Activated T-helper 2 cell treated with anti-CD3 and anti-CD28 coated beads, Interferon-gamma antibody, Interleukin-2, Interleukin-4, amounts not matched to agents 10 μg/mL and 5 μg/mL and 100 μg/mL, durations not matched to agents 14 hours and 24 hours and 36 hours (primary cell): ENCODE results near the gene TRUB2. TPM values are rescaled to one million over a fixed set of nuclear protein-coding genes. Genes with fewer than 3 reads are reported as not detected.

Experiments used
- DNase-seq: peaks from one replicate; pipeline ENCODE4 v3.0.0; 2021; ENCODE audit warnings: low spot score
- H3K27ac Mint-ChIP-seq: one replicate; pipeline ENCODE4 v1.8.0; 2021; ENCODE audit warnings: mixed read lengths
- H3K27me3 Mint-ChIP-seq: one replicate; pipeline ENCODE4 v1.8.0; 2021; ENCODE audit warnings: low read depth, mixed read lengths
- H3K36me3 Mint-ChIP-seq: one replicate; pipeline ENCODE4 v1.8.0; 2021; ENCODE audit warnings: low read depth, mixed read lengths
- H3K4me1 Mint-ChIP-seq: one replicate; pipeline ENCODE4 v1.8.0; 2021; ENCODE audit warnings: low read depth, mixed read lengths
- H3K4me3 Mint-ChIP-seq: one replicate; pipeline ENCODE4 v1.8.0; 2021; ENCODE audit warnings: low read depth, mild to moderate bottlenecking, moderate library complexity, mixed read lengths
- H3K9me3 Mint-ChIP-seq: one replicate; pipeline ENCODE4 v1.8.0; 2021; ENCODE audit warnings: mixed read lengths
- intact Hi-C: fragments of 100-400 bp; cut with micrococcal nuclease; formaldehyde crosslinking; loops from one replicate; pipeline ENCODE4 v1.15.1; 2023
- total RNA-seq: library from RNA; stranded (reverse); gene quantifications from 2 replicates; pipeline ENCODE4 v1.2.3, GENCODE V29; 2022

The TRUB2 gene
- total RNA-seq, 1 donor from 2014 or later: 36.1 TPM

- Mint-ChIP-seq H3K4me3 (no peak overlapping the region), H3K9me3 (no peaks in the 10 kb centered on the region), H3K27me3 (no peaks in the 10 kb centered on the region), H3K27ac (no peak overlapping the region), H3K4me1 (no peaks in the 10 kb centered on the region), H3K36me3 (peaks cover 40% of the 10 kb centered on the region)
- intact Hi-C loops: no loop called here
- no peak for DNase-seq
Measured at GRCh38 chr9:128310461-128310860, 11.8 kb downstream of the TRUB2 start.

DNA sequence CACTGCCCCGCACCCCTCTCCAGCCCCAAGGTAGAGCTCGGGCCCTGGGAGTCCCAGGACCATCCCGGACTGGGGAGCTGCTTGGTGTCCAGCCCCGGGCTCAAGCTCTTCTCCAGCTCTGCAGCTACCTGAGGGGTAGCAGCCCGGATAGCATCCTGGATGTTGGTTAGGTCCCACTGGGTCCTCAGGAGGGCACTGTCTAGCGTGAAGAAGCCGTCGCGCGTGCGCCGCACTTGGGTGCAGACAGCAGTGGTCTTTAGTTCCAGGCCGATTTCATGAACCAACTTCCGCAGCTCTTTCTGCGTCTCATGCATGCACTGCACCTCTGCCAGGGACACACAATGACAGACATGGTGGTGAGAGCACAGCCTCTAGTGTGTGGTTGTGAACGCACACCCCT, 12.7 kb downstream of the TRUB2 start:
- no peaks in the 10 kb centered on the region for H3K27me3 Mint-ChIP-seq
- no peak overlapping the region for H3K4me3 Mint-ChIP-seq
- H3K9me3 Mint-ChIP-seq: no peaks in the 10 kb centered on the region
- no peaks in the 10 kb centered on the region for H3K4me1 Mint-ChIP-seq
- peaks cover 35% of the 10 kb centered on the region for H3K36me3 Mint-ChIP-seq
- no peak for DNase-seq
- H3K27ac Mint-ChIP-seq: no peak overlapping the region
- intact Hi-C loops: no loop called here

GRCh38 chr9:128304971-128305288, 17.3 kb downstream of the TRUB2 start:
- Mint-ChIP-seq H3K36me3 (peaks cover 17% of the 10 kb centered on the region), H3K9me3 (no peaks in the 10 kb centered on the region), H3K27me3 (no peaks in the 10 kb centered on the region), H3K4me3 (no peak overlapping the region), H3K27ac (no peak overlapping the region), H3K4me1 (no peaks in the 10 kb centered on the region)
- DNase-seq: no peak
- intact Hi-C loops: no loop called here

DNA sequence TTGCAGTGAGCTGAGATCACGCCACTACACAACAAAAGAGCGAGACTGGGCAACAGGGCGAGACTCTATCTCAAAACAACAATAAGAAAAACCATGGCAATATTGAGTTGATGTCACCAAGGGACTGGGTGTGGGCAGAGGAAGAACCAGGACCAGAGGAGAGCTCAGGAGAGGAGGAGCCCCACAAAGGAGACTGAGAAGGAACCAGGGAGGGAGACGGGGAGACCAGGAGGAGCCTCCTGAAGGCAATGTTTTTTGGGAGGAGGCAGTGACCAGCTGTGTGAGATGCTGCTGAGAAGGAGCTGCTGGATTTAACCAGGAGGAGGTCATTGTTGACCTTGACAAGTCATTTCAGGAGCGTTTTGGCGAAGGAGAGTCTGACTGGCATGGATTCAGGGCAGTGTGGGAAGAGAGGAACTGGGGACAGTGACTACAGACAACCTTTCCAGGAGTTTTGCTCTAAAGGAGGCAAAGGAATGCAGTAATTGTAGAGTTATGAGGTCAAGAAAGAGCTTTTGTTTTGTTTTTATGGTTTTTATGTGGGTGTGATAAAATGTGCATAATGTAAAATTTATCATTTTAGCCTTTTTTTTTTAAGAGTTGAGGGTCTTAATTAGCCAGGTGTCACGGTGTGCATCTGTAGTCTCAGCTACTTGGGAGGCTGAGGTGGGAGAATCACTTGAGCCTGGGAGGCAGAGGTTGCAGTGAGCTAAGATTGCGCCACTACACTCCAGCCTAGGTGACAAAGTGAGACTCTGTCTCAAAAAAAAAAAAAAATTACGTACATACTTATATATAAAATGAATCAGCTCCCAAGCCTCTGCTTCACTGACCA, 17.9 kb downstream of the TRUB2 start:
- no peaks in the 10 kb centered on the region for H3K4me1 Mint-ChIP-seq
- DNase-seq: no peak
- no peaks in the 10 kb centered on the region for H3K27me3 Mint-ChIP-seq
- H3K27ac Mint-ChIP-seq: no peak overlapping the region
- H3K9me3 Mint-ChIP-seq: no peaks in the 10 kb centered on the region
- no peak overlapping the region for H3K4me3 Mint-ChIP-seq
- H3K36me3 Mint-ChIP-seq: peaks cover 11% of the 10 kb centered on the region
- intact Hi-C loops: no loop called here

DNA sequence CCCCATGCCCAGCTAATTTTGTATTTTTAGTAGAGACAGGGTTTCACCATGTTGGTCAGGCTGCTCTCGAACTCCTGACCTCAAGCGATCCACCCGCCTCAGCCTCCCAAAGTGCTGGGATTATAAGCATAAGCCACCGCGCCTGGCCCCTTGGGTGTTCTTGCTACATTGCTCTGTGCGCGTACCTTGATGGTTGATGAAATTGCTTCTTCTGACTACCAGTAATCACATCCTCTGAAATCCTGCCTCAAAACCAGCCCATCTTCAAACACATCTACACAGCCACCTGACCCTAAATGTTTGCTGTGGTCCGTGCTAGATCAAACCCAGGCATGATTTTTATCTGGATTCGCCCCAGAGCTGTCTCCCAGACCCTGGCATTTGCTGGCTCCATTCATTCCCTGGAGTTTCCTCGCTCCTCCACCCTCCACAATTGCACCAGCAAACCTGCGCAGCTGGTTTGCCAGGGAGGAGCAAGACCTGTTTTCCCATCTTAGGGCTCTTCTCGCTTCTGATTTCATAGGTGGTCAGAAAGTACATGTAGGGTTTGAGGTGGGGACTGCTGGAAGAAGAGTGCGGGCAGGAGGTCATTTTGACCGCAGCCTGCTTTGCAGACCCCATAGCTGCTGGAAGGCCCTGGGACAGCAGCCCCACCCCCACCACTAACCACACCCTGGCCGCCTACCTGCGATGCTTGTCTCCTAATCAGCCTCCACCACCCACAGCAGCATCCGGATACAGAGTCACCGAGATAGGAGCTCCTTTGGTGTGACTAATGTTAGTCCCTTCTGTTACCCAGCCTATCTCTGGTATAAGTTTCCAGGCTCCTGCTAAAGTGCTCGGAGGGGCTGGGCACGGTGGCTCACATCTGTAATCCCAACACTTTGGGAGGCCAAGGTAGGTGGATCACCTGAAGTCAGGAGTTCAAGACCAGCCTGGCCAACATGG, 23.4 kb downstream of the TRUB2 start:
- DNase-seq: no peak
- no peaks in the 10 kb centered on the region for H3K9me3 Mint-ChIP-seq
- no peaks in the 10 kb centered on the region for H3K36me3 Mint-ChIP-seq
- intact Hi-C loops: loop anchor here (10.0 kb wide), 1 partner anchor 116 kb away; no protein-coding TSS in a partner anchor
- no peak overlapping the region for H3K4me3 Mint-ChIP-seq
- no peaks in the 10 kb centered on the region for H3K27me3 Mint-ChIP-seq
- H3K4me1 Mint-ChIP-seq: no peaks in the 10 kb centered on the region
- H3K27ac Mint-ChIP-seq: no peak overlapping the region

GRCh38 chr9:128297221-128297773, 24.9 kb downstream of the TRUB2 start:
- no peaks in the 10 kb centered on the region for H3K36me3 Mint-ChIP-seq
- no peaks in the 10 kb centered on the region for H3K27me3 Mint-ChIP-seq
- no peak for DNase-seq
- no peaks in the 10 kb centered on the region for H3K4me1 Mint-ChIP-seq
- no peak overlapping the region for H3K4me3 Mint-ChIP-seq
- no peak overlapping the region for H3K27ac Mint-ChIP-seq
- intact Hi-C loops: loop anchor here (10.0 kb wide), 1 partner anchor 118 kb away; no protein-coding TSS in a partner anchor
- no peaks in the 10 kb centered on the region for H3K9me3 Mint-ChIP-seq

DNA sequence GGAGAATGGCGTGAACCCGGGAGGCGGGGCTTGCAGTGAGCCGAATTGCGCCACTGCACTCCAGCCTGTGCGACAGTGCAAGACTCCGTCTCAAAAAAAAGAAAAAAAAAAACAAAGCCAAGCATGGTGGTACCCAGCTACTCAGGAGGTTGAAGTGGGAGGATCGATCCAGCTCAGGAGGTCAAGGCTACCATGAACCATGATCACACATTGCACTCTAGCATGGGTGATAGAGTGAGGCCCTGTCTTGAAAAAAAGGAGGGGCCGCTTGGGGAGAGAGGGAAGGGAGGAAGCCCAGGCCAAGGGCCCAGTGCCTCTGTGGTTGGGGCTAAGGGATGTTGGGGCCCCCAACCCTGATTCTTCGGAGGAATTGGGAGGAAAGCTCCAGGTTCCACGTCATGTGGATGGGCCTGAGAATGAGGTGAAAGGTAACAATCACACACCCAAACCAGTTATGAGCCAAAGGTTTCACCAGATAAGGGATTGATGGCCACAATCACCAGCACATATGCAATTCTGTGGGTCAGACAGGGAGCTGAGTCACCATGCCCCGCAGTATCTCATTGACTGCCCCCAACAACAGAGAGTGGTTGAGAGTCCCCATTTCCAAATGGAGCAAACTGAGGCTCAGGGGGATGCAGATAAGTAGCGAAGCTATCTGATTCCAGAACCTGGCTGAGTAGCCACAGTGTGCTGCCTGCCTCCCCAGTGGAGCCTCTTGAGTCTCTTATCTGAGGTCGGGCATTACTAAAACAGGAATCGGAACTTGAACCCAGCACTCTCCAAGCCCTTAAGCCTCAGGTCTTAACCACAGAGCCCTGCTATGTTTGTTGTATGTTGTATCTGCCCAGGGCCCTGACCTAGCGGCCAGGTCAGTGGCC, 25.7 kb downstream of the TRUB2 start:
- Mint-ChIP-seq H3K4me1 (no peaks in the 10 kb centered on the region), H3K27ac (no peak overlapping the region), H3K27me3 (no peaks in the 10 kb centered on the region), H3K36me3 (no peaks in the 10 kb centered on the region), H3K4me3 (no peak overlapping the region), H3K9me3 (no peaks in the 10 kb centered on the region)
- intact Hi-C loops: loop anchor here (10.0 kb wide), 1 partner anchor 118 kb away; no protein-coding TSS in a partner anchor
- DNase-seq: no peak

DNA sequence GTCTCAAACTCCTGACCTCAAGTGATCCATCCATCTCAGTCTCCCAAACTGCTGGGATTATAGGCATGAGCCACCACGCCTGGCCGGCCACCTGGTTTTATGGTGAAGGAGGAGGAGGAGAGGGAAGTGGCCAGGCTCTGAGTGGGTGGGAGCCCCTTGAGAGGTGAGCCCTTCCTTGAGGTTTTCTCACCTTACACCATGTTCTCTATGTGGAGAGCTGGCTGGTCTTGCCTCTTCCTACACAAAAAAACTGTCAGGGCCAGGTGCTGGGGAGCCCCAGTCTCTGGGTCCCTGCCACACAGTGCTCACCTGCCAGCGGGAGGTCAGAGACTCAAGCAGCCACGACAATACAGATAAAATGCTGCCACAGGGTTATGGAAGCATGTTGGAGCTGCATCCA, 28.1 kb downstream of the TRUB2 start:
- intact Hi-C loops: loop anchor here (10.0 kb wide), 1 partner anchor 121 kb away; no protein-coding TSS in a partner anchor
- no peaks in the 10 kb centered on the region for H3K27me3 Mint-ChIP-seq
- no peak overlapping the region for H3K27ac Mint-ChIP-seq
- no peak overlapping the region for H3K4me3 Mint-ChIP-seq
- no peak for DNase-seq
- H3K9me3 Mint-ChIP-seq: no peaks in the 10 kb centered on the region
- H3K4me1 Mint-ChIP-seq: no peaks in the 10 kb centered on the region
- H3K36me3 Mint-ChIP-seq: no peaks in the 10 kb centered on the region

GRCh38 chr9:128293091-128293490, 29.2 kb downstream of the TRUB2 start:
- no peaks in the 10 kb centered on the region for H3K9me3 Mint-ChIP-seq
- H3K27ac Mint-ChIP-seq: no peak overlapping the region
- no peaks in the 10 kb centered on the region for H3K27me3 Mint-ChIP-seq
- H3K4me3 Mint-ChIP-seq: no peak overlapping the region
- DNase-seq: no peak
- no peaks in the 10 kb centered on the region for H3K36me3 Mint-ChIP-seq
- H3K4me1 Mint-ChIP-seq: no peaks in the 10 kb centered on the region
- intact Hi-C loops: loop anchor here (10.0 kb wide), 1 partner anchor 122 kb away; no protein-coding TSS in a partner anchor

DNA sequence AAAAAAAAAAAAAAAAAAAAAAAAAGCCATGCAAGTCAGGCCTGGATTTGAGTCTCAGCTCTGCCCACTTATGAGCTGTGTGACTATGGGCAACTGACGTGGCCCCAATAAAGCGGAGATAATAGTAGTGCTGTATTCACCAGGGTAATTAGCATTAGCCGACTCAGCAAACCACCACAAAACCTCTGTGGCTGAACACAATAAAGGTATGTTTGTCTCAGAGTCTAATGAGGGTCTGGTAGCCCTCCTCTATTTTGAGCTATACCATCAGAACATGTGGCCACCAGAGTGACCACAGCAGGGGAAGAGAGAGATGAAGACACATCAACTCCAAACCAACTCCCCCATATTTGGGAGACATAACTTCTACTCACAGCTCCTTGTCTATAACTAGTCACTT, 30.2 kb downstream of the TRUB2 start:
- Mint-ChIP-seq H3K27me3 (no peaks in the 10 kb centered on the region), H3K36me3 (no peaks in the 10 kb centered on the region), H3K27ac (no peak overlapping the region), H3K9me3 (no peaks in the 10 kb centered on the region), H3K4me3 (no peak overlapping the region), H3K4me1 (no peaks in the 10 kb centered on the region)
- intact Hi-C loops: loop anchor here (10.0 kb wide), 1 partner anchor 123 kb away; no protein-coding TSS in a partner anchor
- no peak for DNase-seq

GRCh38 chr9:128288273-128289004, 33.8 kb downstream of the TRUB2 start:
- intact Hi-C loops: no loop called here
- DNase-seq: no peak
- no peaks in the 10 kb centered on the region for H3K9me3 Mint-ChIP-seq
- no peak overlapping the region for H3K4me3 Mint-ChIP-seq
- no peaks in the 10 kb centered on the region for H3K4me1 Mint-ChIP-seq
- no peak overlapping the region for H3K27ac Mint-ChIP-seq
- no peaks in the 10 kb centered on the region for H3K27me3 Mint-ChIP-seq
- H3K36me3 Mint-ChIP-seq: no peaks in the 10 kb centered on the region
